SK-N-SH (cell line): ENCODE measurements around the gene USP34. TPM values are rescaled to one million over a fixed set of nuclear protein-coding genes. Genes with fewer than 3 reads are reported as not detected.

ENCODE experiments used
- CTCF ChIA-PET: fragments of 300-600, 350-600 bp; formaldehyde crosslinking; extraction: SDS; loops from one replicate; lab custom pipeline; 2021; lab: Yijun Ruan, JAX
- POLR2A ChIA-PET: fragments of 350-600 bp; sonication (Branson Sonifier 250); formaldehyde crosslinking; extraction: SDS; loops from one replicate; lab custom pipeline; 2020; ENCODE audit warnings: antibody characterized with exemption, inconsistent platforms; lab: Yijun Ruan, JAX
- DNase-seq: peaks from one replicate; pipeline ENCODE4 v3.0.0; 2012
- H2AFZ ChIP-seq: fragments of 200-600 bp; sonication (generic); 2 replicates; pipeline ENCODE4 v1.8.1; 2016; ENCODE audit warnings: antibody characterized with exemption, mild to moderate bottlenecking, low read depth
- H3F3A ChIP-seq: fragments of 200-600 bp; sonication (generic); replicated peaks from 2 replicates; pipeline ENCODE3; 2016; ENCODE audit warnings: antibody characterized with exemption, mild to moderate bottlenecking; ENCODE audit not compliant: insufficient read depth
- H3K27ac ChIP-seq, 2 experiments: fragments of 200-500 bp in 1 of 2; fragments of 200-600 bp in 1 of 2; sonication (Bioruptor generic) in 1 of 2; sonication (generic), shearing (Covaris generic) in 1 of 2; 2 replicates each; pipeline versions ENCODE4 v1.5.1 to v1.6.1; 2014 to 2016; ENCODE audit warnings: low read depth in 2 of 2, inconsistent platforms in 1 of 2, low read length in 1 of 2, mild to moderate bottlenecking in 1 of 2, mixed read lengths in 1 of 2
- H3K27me3 ChIP-seq: fragments of 200-600 bp; sonication (generic), shearing (Covaris generic); 2 replicates; pipeline ENCODE4 v1.6.1; 2016; ENCODE audit warnings: mixed run types; ENCODE audit not compliant: insufficient read depth
- H3K36me3 ChIP-seq, 2 experiments: fragments of 200-500 bp in 1 of 2; fragments of 200-600 bp in 1 of 2; sonication (Bioruptor generic) in 1 of 2; sonication (generic) in 1 of 2; replicated peaks in 1 of 2; 2 replicates each; pipeline versions ENCODE3 to v1.5.1; 2014 to 2016; ENCODE audit warnings: low read length in 1 of 2, mild to moderate bottlenecking in 1 of 2; ENCODE audit not compliant: insufficient read depth in 2 of 2, control insufficient read depth in 1 of 2
- H3K4me1 ChIP-seq, 2 experiments: fragments of 200-500 bp in 1 of 2; fragments of 200-600 bp in 1 of 2; sonication (Bioruptor generic) in 1 of 2; sonication (generic), shearing (Covaris generic) in 1 of 2; 2 replicates each; pipeline versions ENCODE4 v1.5.1 to v1.6.1; 2014 to 2016; ENCODE audit warnings: low read depth in 1 of 2, low read length in 1 of 2, mixed run types in 1 of 2; ENCODE audit not compliant: insufficient read depth in 2 of 2, control insufficient read depth in 1 of 2
- H3K4me2 ChIP-seq: fragments of 200-600 bp; sonication (generic), shearing (Covaris generic); 2 replicates; pipeline ENCODE4 v1.6.1; 2017; ENCODE audit warnings: mixed run types
- H3K4me3 ChIP-seq, 2 experiments: fragments of 200-500 bp in 1 of 2; fragments of 200-600 bp in 1 of 2; sonication (Bioruptor generic) in 1 of 2; sonication (generic), shearing (Covaris generic) in 1 of 2; 2 replicates each; pipeline versions ENCODE4 v1.5.1 to v1.8.1; 2014 to 2016; ENCODE audit warnings: low read depth in 2 of 2, inconsistent platforms in 1 of 2, low read length in 1 of 2, mild to moderate bottlenecking in 1 of 2, mixed read lengths in 1 of 2, moderate library complexity in 1 of 2
- H3K79me2 ChIP-seq: fragments of 200-600 bp; sonication (generic); 2 replicates; pipeline ENCODE4 v1.8.1; 2017; ENCODE audit warnings: mild to moderate bottlenecking; ENCODE audit not compliant: insufficient read depth
- H3K9ac ChIP-seq: fragments of 200-600 bp; sonication (generic); 2 replicates; pipeline ENCODE4 v1.6.1; 2017; ENCODE audit warnings: mixed run types
- H3K9me2 ChIP-seq: fragments of 200-600 bp; sonication (generic); 2 replicates; pipeline ENCODE4 v1.6.1; 2017; ENCODE audit warnings: mixed run types
- H3K9me3 ChIP-seq: fragments of 200-600 bp; sonication (generic); 2 replicates; pipeline ENCODE4 v1.6.1; 2017; ENCODE audit warnings: mixed run types, mild to moderate bottlenecking, moderate library complexity
- H4K20me1 ChIP-seq: fragments of 200-600 bp; sonication (generic); 2 replicates; pipeline ENCODE4 v1.6.1; 2017; ENCODE audit warnings: mild to moderate bottlenecking, mixed run types; ENCODE audit not compliant: insufficient read depth
- JUND ChIP-seq: IDR thresholded peaks from 2 replicates; pipeline ENCODE4 v1.4.0; 2012
- NRF1 ChIP-seq: IDR thresholded peaks from 2 replicates; pipeline ENCODE4 v1.6.1; 2012; ENCODE audit warnings: low read depth, mild to moderate bottlenecking, low read length
- RAD21 ChIP-seq: IDR thresholded peaks from 2 replicates; pipeline ENCODE4 v1.6.1; 2012; ENCODE audit warnings: mild to moderate bottlenecking, low read length
- RCOR1 ChIP-seq: fragments of 150-350 bp; IDR thresholded peaks from 2 replicates; pipeline ENCODE4 v1.6.1; 2017; ENCODE audit warnings: antibody characterized with exemption, low read length
- USF1 ChIP-seq: IDR thresholded peaks from 2 replicates; pipeline ENCODE4 v1.4.0; 2012; ENCODE audit warnings: low read depth, borderline replicate concordance
- USF2 ChIP-seq: fragments of 150-350 bp; IDR thresholded peaks from 2 replicates; pipeline ENCODE4 v1.6.1; 2017; ENCODE audit warnings: antibody characterized with exemption, low read length, low read depth, borderline replicate concordance
- WGBS: methylation state at CpG from one replicate; pipeline ENCODE4 v1.1.6; 2017; ENCODE audit warnings: low lambda C conversion rate; 5-methylcytosine and 5-hydroxymethylcytosine counted together
- polyA plus RNA-seq, 3 experiments: library from polyadenylated mRNA; depleted of rRNA; stranded (reverse); fragments of >200 nt; gene quantifications; 2 replicates each; pipeline ENCODE4 v1.2.3, GENCODE V29; 2012
- TF ChIP-seq, protein P1 (sequence below): IDR thresholded peaks from 2 replicates; pipeline ENCODE4 v1.6.1; 2012; ENCODE audit warnings: mild to moderate bottlenecking, low read depth, low read length, moderate library complexity

Gene USP34
- polyA plus RNA-seq, 1 of the 3 experiments (the other 2 are of a cell fraction) = 31.4 TPM

- Histone ChIP-seq H4K20me1 (no peaks in the 10 kb centered on the region), H3K4me1 (no peaks in the 10 kb centered on the region), H3K9me2 (no peaks in the 10 kb centered on the region), H3K36me3 (peaks cover 28 to 70% of the 10 kb centered on the region in 2 experiments), H3F3A (peaks cover 21% of the 10 kb centered on the region), H3K4me2 (no peak overlapping the region), H3K9ac (no peak overlapping the region), H3K79me2 (peaks cover 49% of the 10 kb centered on the region), H3K4me3 (no peak overlapping the region), H3K27me3 (no peaks in the 10 kb centered on the region), H3K27ac (no peak overlapping the region), H2AFZ (no peak overlapping the region), H3K9me3 (no peaks in the 10 kb centered on the region)
- CTCF ChIA-PET = interaction anchor here (0.6 kb wide), 1 partner anchor 79 kb away, joined by 5 read pairs; no protein-coding TSS in a partner anchor
- no peak for TF ChIP-seq USF1
- no peak for TF ChIP-seq NRF1
- no peak for TF ChIP-seq RAD21
- TF ChIP-seq RCOR1 = no peak
- no peak for TF ChIP-seq JUND
- DNase-seq = no peak
- 96% methylated on average over 4 of the region's 4 CpGs for WGBS
- POLR2A ChIA-PET = interaction anchor here (1.0 kb wide), 1 partner anchor 11 kb away, joined by 3 read pairs; no protein-coding TSS in a partner anchor
Observed at GRCh38 chr2:61380056-61380881, 90.6 kb downstream of the USP34 start.

DNA sequence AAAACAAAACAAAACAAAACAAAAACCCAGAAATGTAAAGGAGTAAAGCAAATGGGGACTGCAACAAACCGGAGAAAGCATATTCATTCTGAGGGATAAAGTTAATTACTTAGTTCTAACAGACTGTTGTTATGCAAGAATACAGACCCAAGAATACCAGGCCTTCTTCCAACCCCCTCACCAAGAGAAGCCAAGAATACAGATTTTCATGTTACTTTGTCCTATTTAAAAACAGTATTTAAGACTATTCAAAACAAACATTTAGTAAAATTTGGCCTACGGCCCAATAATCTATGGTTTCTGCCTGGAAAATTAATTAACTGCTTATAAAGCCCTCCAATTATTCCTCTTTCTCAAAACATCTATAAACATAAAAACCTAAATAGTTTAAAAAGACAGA lies 91.4 kb downstream of the USP34 start:
- POLR2A ChIA-PET = no interaction called here
- no peak overlapping the region for H3K4me2 ChIP-seq
- H3K9me3 ChIP-seq = no peaks in the 10 kb centered on the region
- WGBS = 96% methylated on average over 2 of the region's 2 CpGs
- no peak for TF ChIP-seq USF2
- TF ChIP-seq, protein P1, sequence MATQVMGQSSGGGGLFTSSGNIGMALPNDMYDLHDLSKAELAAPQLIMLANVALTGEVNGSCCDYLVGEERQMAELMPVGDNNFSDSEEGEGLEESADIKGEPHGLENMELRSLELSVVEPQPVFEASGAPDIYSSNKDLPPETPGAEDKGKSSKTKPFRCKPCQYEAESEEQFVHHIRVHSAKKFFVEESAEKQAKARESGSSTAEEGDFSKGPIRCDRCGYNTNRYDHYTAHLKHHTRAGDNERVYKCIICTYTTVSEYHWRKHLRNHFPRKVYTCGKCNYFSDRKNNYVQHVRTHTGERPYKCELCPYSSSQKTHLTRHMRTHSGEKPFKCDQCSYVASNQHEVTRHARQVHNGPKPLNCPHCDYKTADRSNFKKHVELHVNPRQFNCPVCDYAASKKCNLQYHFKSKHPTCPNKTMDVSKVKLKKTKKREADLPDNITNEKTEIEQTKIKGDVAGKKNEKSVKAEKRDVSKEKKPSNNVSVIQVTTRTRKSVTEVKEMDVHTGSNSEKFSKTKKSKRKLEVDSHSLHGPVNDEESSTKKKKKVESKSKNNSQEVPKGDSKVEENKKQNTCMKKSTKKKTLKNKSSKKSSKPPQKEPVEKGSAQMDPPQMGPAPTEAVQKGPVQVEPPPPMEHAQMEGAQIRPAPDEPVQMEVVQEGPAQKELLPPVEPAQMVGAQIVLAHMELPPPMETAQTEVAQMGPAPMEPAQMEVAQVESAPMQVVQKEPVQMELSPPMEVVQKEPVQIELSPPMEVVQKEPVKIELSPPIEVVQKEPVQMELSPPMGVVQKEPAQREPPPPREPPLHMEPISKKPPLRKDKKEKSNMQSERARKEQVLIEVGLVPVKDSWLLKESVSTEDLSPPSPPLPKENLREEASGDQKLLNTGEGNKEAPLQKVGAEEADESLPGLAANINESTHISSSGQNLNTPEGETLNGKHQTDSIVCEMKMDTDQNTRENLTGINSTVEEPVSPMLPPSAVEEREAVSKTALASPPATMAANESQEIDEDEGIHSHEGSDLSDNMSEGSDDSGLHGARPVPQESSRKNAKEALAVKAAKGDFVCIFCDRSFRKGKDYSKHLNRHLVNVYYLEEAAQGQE = no peak
- no peaks in the 10 kb centered on the region for H4K20me1 ChIP-seq
- no peak overlapping the region for H3K27ac ChIP-seq
- no peak overlapping the region for H2AFZ ChIP-seq
- no peak overlapping the region for H3K4me3 ChIP-seq
- H3K27me3 ChIP-seq = no peaks in the 10 kb centered on the region
- no peaks in the 10 kb centered on the region for H3K9me2 ChIP-seq
- no peak overlapping the region for H3K9ac ChIP-seq
- H3K36me3 ChIP-seq = peaks cover 28 to 74% of the 10 kb centered on the region in 2 experiments
- DNase-seq = no peak
- peaks cover 21% of the 10 kb centered on the region for H3F3A ChIP-seq
- H3K79me2 ChIP-seq = peaks cover 54% of the 10 kb centered on the region
- CTCF ChIA-PET = interaction anchor here (0.6 kb wide), 1 partner anchor 78 kb away, joined by 5 read pairs; no protein-coding TSS in a partner anchor
- no peaks in the 10 kb centered on the region for H3K4me1 ChIP-seq
